A673 (cell line): Measurements from ENCODE around the gene GRM1. TPM values are rescaled to one million over a fixed set of nuclear protein-coding genes. Genes with fewer than 3 reads are reported as not detected.
A peak's percentile ranks its signal among the peaks of the same experiment; 100 is the strongest.

ENCODE experiments used
- BruUV-seq: library from RNA; stranded (reverse); fragments of 400-500 nt; replicated peaks from 2 replicates; lab custom pipeline; 2021; lab: Mats Ljungman, UMichigan
- CTCF ChIA-PET: fragments of 300-600 bp; sonication (Branson Sonifier 250); formaldehyde crosslinking; loops from one replicate; lab custom pipeline; 2022; ENCODE audit warnings: antibody characterized with exemption; lab: Charles Lee
- POLR2A ChIA-PET: fragments of 300-600 bp; sonication (Branson Sonifier 250); formaldehyde crosslinking; loops from one replicate; lab custom pipeline; 2022; ENCODE audit warnings: antibody characterized with exemption; ENCODE audit not compliant: low non-redundant PET; lab: Charles Lee
- DNase-seq: peaks from one replicate; pipeline ENCODE4 v3.0.0-alpha.2; 2015; ENCODE audit warnings: low spot score
- H3K27ac ChIP-seq: fragments of 200-600 bp; sonication (generic); 2 replicates; pipeline ENCODE4 v1.5.1; 2016; ENCODE audit warnings: mixed run types, low read depth, mild to moderate bottlenecking, mixed read lengths, antibody characterized with exemption, low read length; ENCODE audit not compliant: poor library complexity, severe bottlenecking
- H3K27me3 ChIP-seq: fragments of 200-600 bp; sonication (generic); replicated peaks from 2 replicates; pipeline ENCODE4 v1.6.1; 2017; ENCODE audit warnings: mixed run types, low read depth, mild to moderate bottlenecking, mixed read lengths, antibody characterized with exemption, low read length; ENCODE audit not compliant: insufficient read depth, poor library complexity
- H3K36me3 ChIP-seq: fragments of 200-600 bp; sonication (generic); 2 replicates; pipeline ENCODE4 v1.6.1; 2016; ENCODE audit warnings: mixed run types, mild to moderate bottlenecking, mixed read lengths, antibody characterized with exemption, low read length; ENCODE audit not compliant: insufficient read depth, poor library complexity, severe bottlenecking
- H3K4me1 ChIP-seq: fragments of 200-600 bp; sonication (generic); 2 replicates; pipeline ENCODE4 v1.6.1; 2017; ENCODE audit warnings: mixed run types, mild to moderate bottlenecking, mixed read lengths, antibody characterized with exemption, low read length; ENCODE audit not compliant: insufficient read depth, poor library complexity, severe bottlenecking
- H3K4me3 ChIP-seq: fragments of 200-600 bp; sonication (generic); 2 replicates; pipeline ENCODE4 v1.5.1; 2016; ENCODE audit warnings: low read depth, mixed run types, mild to moderate bottlenecking, mixed read lengths, low read length; ENCODE audit not compliant: poor library complexity, severe bottlenecking
- H3K9me3 ChIP-seq: fragments of 200-600 bp; sonication (generic); 2 replicates; pipeline ENCODE4 v1.6.1; 2016; ENCODE audit warnings: mixed run types, low read depth, mild to moderate bottlenecking, mixed read lengths, antibody characterized with exemption, low read length; ENCODE audit not compliant: poor library complexity, severe bottlenecking
- CTCF ChIP-seq: fragments of 300-800, 200-600 bp; sonication (generic); conservative IDR thresholded peaks from 2 replicates; pipeline ENCODE4 v1.5.1; 2017; ENCODE audit warnings: low read depth, mild to moderate bottlenecking, antibody characterized with exemption, low read length, moderate library complexity, mixed read lengths
- EZH2 ChIP-seq: fragments of 200-600 bp; sonication (generic); IDR thresholded peaks from 2 replicates; pipeline ENCODE4 v1.6.1; 2017; ENCODE audit warnings: borderline replicate concordance, low read depth, mild to moderate bottlenecking, mixed read lengths, antibody characterized with exemption, low read length; ENCODE audit not compliant: poor library complexity, severe bottlenecking
- intact Hi-C: fragments of 100-400 bp; cut with micrococcal nuclease; formaldehyde crosslinking; loops from one replicate; pipeline ENCODE4 v1.10.0; 2022; ENCODE audit not compliant: unreplicated experiment
- total RNA-seq: library from RNA; stranded (reverse); gene quantifications from 2 replicates; pipeline ENCODE4 v1.2.3, GENCODE V29; 2021

GRM1 gene
- total RNA-seq, 1 experiment from 2014 or later, result 0.11 TPM

GRCh38 chr6:146040360-146040759, 11.5 kb downstream of the GRM1 start:
- Histone ChIP-seq H3K36me3 (no peaks in the 10 kb centered on the region), H3K27ac (no peak overlapping the region), H3K4me3 (no peak overlapping the region), H3K27me3 (peaks cover 18% of the 10 kb centered on the region), H3K4me1 (no peaks in the 10 kb centered on the region), H3K9me3 (no peaks in the 10 kb centered on the region)
- no peak for DNase-seq
- CTCF ChIA-PET, result interaction anchor here (1.0 to 1.2 kb wide), 2 partner anchors 12 to 660 kb away, joined by 3 to 4 read pairs; no protein-coding TSS in a partner anchor
- intact Hi-C loops, result loop anchor here (2.0 to 10.0 kb wide), 2 partner anchors 344 to 488 kb away; no protein-coding TSS in a partner anchor
- BruUV-seq, result no TSS peak
- POLR2A ChIA-PET, result interaction anchor here (0.7 kb wide), 1 partner anchor 73 kb away, joined by 4 read pairs; no protein-coding TSS in a partner anchor
- TF ChIP-seq CTCF (no peak), EZH2 (no peak)

- no TSS peak for BruUV-seq
Observed at GRCh38 chr6:146041282-146041681, 12.4 kb downstream of the GRM1 start.

GRCh38 chr6:146047371-146047770, 18.5 kb downstream of the GRM1 start:
- POLR2A ChIA-PET, result no interaction called here
- no peaks in the 10 kb centered on the region for H3K9me3 ChIP-seq
- H3K4me1 ChIP-seq, result no peaks in the 10 kb centered on the region
- H3K36me3 ChIP-seq, result no peaks in the 10 kb centered on the region
- no peak for DNase-seq
- no peaks in the 10 kb centered on the region for H3K27me3 ChIP-seq
- CTCF ChIA-PET, result no interaction called here
- TF ChIP-seq EZH2, result no peak
- TF ChIP-seq CTCF, result no peak
- intact Hi-C loops, result loop anchor here (10.0 kb wide), 1 partner anchor 337 kb away; no protein-coding TSS in a partner anchor
- no peak overlapping the region for H3K27ac ChIP-seq
- H3K4me3 ChIP-seq, result no peak overlapping the region
- no TSS peak for BruUV-seq

More at GRCh38 chr6:146041282-146041681, 12.4 kb downstream of the GRM1 start:
- H3K9me3 ChIP-seq, result no peaks in the 10 kb centered on the region
- H3K36me3 ChIP-seq, result no peaks in the 10 kb centered on the region
- DNase-seq, result peak; percentile 68
- peaks cover 8% of the 10 kb centered on the region for H3K27me3 ChIP-seq
- peak; percentile 68 for TF ChIP-seq CTCF
- TF ChIP-seq EZH2, result no peak
- H3K4me1 ChIP-seq, result no peaks in the 10 kb centered on the region
- intact Hi-C loops, result loop anchor here (1.0 to 10.0 kb wide), 4 partner anchors 344 to 744 kb away; no protein-coding TSS in a partner anchor
- CTCF ChIA-PET, result interaction anchor here (1.0 to 1.2 kb wide), 2 partner anchors 13 to 659 kb away, joined by 3 to 4 read pairs; no protein-coding TSS in a partner anchor
- no peak overlapping the region for H3K4me3 ChIP-seq
- POLR2A ChIA-PET, result no interaction called here
- no peak overlapping the region for H3K27ac ChIP-seq
